Measurements from ENCODE around the gene UPF2.

DNA sequence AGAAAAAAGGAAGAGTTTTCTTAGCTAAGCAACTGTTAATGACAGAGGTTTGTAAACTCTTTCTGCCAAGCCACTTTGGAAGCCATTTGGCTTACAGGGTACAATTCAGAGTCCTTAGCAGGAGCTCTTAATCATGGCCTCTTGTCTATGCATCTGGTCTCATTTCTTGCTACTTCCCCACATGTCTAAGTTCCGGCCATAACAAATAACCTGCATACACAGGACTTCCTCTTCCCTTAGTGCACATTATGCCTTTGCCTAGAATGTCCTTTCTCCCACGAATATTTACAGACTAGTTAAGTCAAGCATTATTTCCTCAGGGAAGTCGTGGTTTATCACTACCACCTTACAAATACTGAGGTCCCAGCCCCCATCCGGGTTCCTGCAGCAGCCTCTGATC is 8.6 kb upstream of the UPF2 start:
- no peak for TF ChIP-seq POLR2AphosphoS5 (IDR thresholded peaks at IDR 0.05; ENCODE audit: insufficient read depth in 1 of 2, low read depth in 1 of 2)
- TF ChIP-seq, protein P1, sequence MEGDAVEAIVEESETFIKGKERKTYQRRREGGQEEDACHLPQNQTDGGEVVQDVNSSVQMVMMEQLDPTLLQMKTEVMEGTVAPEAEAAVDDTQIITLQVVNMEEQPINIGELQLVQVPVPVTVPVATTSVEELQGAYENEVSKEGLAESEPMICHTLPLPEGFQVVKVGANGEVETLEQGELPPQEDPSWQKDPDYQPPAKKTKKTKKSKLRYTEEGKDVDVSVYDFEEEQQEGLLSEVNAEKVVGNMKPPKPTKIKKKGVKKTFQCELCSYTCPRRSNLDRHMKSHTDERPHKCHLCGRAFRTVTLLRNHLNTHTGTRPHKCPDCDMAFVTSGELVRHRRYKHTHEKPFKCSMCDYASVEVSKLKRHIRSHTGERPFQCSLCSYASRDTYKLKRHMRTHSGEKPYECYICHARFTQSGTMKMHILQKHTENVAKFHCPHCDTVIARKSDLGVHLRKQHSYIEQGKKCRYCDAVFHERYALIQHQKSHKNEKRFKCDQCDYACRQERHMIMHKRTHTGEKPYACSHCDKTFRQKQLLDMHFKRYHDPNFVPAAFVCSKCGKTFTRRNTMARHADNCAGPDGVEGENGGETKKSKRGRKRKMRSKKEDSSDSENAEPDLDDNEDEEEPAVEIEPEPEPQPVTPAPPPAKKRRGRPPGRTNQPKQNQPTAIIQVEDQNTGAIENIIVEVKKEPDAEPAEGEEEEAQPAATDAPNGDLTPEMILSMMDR (IDR thresholded peaks at IDR 0.05) = no peak
